ENCODE results near the gene SIPA1L3. TPM values are rescaled to one million over a fixed set of nuclear protein-coding genes. Genes with fewer than 3 reads are reported as not detected.

SIPA1L3 gene
- total and polyA plus RNA-seq, 12 donors = 2.8 to 24.2 (median 12.3) TPM

GRCh38 chr19:37933937-37934358 is 26.9 kb downstream of the SIPA1L3 start:
- intact Hi-C loops (cut with DNase I) = no loop called here
- Histone ChIP-seq H3K9me3 (peaks cover 0 to 24% (median 7%) of the 10 kb centered on the region in 11 donors), H3K27me3 (no peaks in the 10 kb centered on the region), H3K4me3 (no peak overlapping the region), H3K27ac (peak overlapping the region in 2 of 10 donors; percentile 48 to 53), H3K4me1 (peaks cover 6 to 32% (median 19%) of the 10 kb centered on the region in 9 donors), H3K36me3 (peaks cover 0 to 2% (median 0%) of the 10 kb centered on the region in 9 donors)
- no peak for TF ChIP-seq CTCF (IDR thresholded peaks at IDR 0.05)
- DNase-seq = peak; percentile 48 to 53
- 11 to 42% methylated on average over 9 of the region's 9 CpGs for WGBS, 2 donors
- peak; percentile 68 to 96 (median 90) for ATAC-seq

- TF ChIP-seq CTCF (IDR thresholded peaks at IDR 0.05) = no peak
- 43 to 96% methylated on average over 1 of the region's 1 CpG for WGBS, 2 donors
- Histone ChIP-seq H3K27ac (no peak overlapping the region), H3K9me3 (peaks cover 0 to 29% (median 7%) of the 10 kb centered on the region in 11 donors), H3K4me1 (peaks cover 6 to 32% (median 19%) of the 10 kb centered on the region in 9 donors), H3K4me3 (no peak overlapping the region), H3K27me3 (no peaks in the 10 kb centered on the region), H3K36me3 (peaks cover 0 to 4% (median 0%) of the 10 kb centered on the region in 9 donors)
- intact Hi-C loops (cut with DNase I) = no loop called here
- ATAC-seq = no peak
- DNase-seq = no peak
Observed at GRCh38 chr19:37935341-37935740, 28.3 kb downstream of the SIPA1L3 start.

- Histone ChIP-seq H3K27me3 (no peaks in the 10 kb centered on the region), H3K4me3 (no peak overlapping the region), H3K27ac (no peak overlapping the region), H3K36me3 (peaks cover 0 to 4% (median 0%) of the 10 kb centered on the region in 9 donors), H3K4me1 (peaks cover 6 to 32% (median 19%) of the 10 kb centered on the region in 9 donors), H3K9me3 (peaks cover 0 to 29% (median 7%) of the 10 kb centered on the region in 11 donors)
- no peak for DNase-seq
- 72 to 79% methylated on average over 2 of the region's 2 CpGs for WGBS, 2 donors
- no peak for TF ChIP-seq CTCF (IDR thresholded peaks at IDR 0.05)
- no peak for ATAC-seq
- intact Hi-C loops (cut with DNase I) = no loop called here
Observed at GRCh38 chr19:37936166-37936565, 29.2 kb downstream of the SIPA1L3 start.

- Histone ChIP-seq H3K4me1 (peaks cover 6 to 25% (median 18%) of the 10 kb centered on the region in 9 donors), H3K36me3 (peaks cover 0 to 4% (median 0%) of the 10 kb centered on the region in 9 donors), H3K27me3 (no peaks in the 10 kb centered on the region), H3K9me3 (peaks cover 0 to 29% (median 7%) of the 10 kb centered on the region in 11 donors), H3K4me3 (no peak overlapping the region), H3K27ac (no peak overlapping the region)
- intact Hi-C loops (cut with DNase I) = no loop called here
- DNase-seq (no peak), ATAC-seq (no peak)
- WGBS, 2 donors = 99% methylated on average over 2 of the region's 2 CpGs
- TF ChIP-seq CTCF (IDR thresholded peaks at IDR 0.05) = no peak
Observed at GRCh38 chr19:37936886-37937285, 29.9 kb downstream of the SIPA1L3 start.
